PC-9 (cell line): ENCODE results near the gene CABLES2.

Experiments
- CTCF ChIP-seq: fragments of 200-600 bp; sonication (generic); conservative IDR thresholded peaks from 2 replicates; pipeline ENCODE4 v1.6.1; 2017; ENCODE audit warnings: mixed run types, antibody characterized with exemption, mild to moderate bottlenecking, moderate library complexity
- EZH2 ChIP-seq: fragments of 200-600 bp; sonication (generic); IDR thresholded peaks from 2 replicates; pipeline ENCODE4 v1.8.0; 2017; ENCODE audit warnings: antibody characterized with exemption, low read depth

- TF ChIP-seq CTCF, result no peak
- no peak for TF ChIP-seq EZH2
Measured at GRCh38 chr20:62358171-62359042, 48.7 kb downstream of the CABLES2 start.
